Measurements from ENCODE around the gene TAX1BP3. TPM values are rescaled to one million over a fixed set of nuclear protein-coding genes. Genes with fewer than 3 reads are reported as not detected.

TAX1BP3 gene
- polyA plus RNA-seq, 3 donors: 97.1 to 123 (median 109) TPM

- DNase-seq: no peak
Measured at GRCh38 chr17:3663102-3664011, 5.0 kb downstream of the TAX1BP3 start.

GRCh38 chr17:3660311-3660891 lies 8.0 kb downstream of the TAX1BP3 start:
- DNase-seq: no peak

- DNase-seq: no peak
Measured at GRCh38 chr17:3659541-3660111, 8.8 kb downstream of the TAX1BP3 start.

DNA sequence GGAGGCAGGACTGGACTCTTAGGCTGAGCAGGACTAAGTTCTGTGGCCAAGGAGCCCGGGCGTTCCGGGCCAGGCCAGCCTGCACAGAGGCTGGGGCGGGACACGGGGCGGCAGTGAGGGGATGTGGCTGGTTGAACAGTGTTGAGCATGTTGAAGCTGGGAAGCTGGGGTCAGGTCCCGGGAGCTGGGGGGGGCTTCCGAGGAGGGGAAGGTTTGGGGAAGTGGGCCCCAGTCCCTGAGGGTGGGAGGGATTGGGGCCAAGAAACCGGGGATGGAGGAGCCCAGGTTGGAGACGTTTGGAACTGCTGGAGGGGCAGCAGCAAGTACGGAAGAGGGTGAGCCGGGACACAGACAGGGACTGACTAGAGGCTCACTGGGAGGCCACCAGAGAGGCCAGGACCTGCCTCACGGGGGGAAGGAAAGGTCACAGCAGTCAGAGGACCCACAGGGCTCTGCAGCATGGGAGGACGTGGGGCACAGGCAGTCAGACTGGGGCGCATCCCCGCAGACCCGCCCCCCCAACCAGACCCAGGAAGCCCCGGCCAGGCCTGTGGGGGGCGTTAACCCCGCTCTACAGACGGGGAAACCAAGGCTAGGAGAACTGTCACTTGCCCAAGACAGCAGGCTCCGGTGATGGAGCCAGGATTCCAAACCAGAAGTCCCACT lies 9.5 kb downstream of the TAX1BP3 start:
- no peak for DNase-seq

- DNase-seq: no peak
Measured at GRCh38 chr17:3657874-3658783, 10.2 kb downstream of the TAX1BP3 start.

- DNase-seq: no peak
Measured at GRCh38 chr17:3657588-3657869, 10.8 kb downstream of the TAX1BP3 start.

DNA sequence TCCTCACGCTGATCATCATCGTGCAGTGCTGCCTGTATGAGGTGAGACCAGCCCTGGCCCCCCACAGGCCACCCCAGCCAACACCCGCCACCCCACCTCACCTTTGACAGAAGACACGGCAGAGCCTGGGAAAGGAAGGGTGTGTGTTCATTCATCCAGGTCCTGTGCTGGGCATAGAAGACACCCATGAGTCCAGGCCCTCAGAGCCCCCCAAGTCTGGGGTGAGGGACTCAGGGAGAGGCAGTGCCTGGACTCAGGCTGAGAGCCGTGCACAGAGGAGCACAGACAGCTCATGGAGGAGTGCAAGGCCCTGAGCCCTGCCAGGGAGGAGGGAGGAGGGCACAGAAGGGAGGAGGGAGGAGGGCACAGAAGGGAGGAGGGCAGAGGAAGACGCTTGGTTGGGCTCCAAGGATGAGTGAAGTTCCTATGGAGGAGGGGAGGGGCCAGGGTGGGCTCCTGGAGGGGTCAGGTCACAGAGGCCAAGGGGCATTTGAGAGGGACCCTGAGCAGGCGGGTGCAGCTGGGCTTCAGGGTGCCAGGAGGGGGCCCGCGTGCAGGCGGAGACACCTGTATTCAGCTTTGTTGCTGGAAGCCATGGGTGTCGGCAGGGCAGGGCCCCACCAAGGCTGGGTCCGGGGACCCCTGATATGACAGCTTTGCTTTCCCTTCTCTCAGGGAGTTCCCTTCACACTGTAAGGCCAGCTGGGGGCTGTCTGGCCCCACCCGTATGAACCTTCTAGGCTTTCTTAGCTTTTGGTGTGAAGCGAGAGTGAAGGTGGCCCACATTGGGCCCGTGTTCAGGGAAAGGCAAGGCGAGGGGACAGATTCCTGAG lies 11.4 kb downstream of the TAX1BP3 start:
- no peak for DNase-seq

- no peak for DNase-seq
Measured at GRCh38 chr17:3656353-3656752, 12.0 kb downstream of the TAX1BP3 start.

DNA sequence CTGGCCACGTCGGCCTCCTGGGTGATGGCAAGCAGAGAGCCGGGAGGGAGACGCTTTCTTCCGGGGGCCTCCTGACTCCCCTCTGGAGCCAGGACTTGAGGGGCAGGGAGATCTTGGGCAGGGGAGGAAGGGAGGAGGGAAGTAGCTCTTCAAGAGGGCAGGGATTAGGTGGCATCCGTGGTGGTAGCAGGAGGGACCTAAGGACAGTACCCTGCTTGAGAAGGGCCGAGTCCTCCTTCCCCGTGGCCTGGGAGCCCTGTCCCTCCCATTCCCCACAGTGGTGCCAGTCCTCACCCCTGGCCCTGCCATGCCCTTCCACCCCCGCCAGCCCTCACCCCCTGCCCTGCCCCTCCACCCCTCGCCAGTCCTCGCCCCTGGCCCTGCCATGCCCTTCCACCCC lies 12.6 kb downstream of the TAX1BP3 start:
- no peak for DNase-seq

GRCh38 chr17:3647769-3648555 lies 20.4 kb downstream of the TAX1BP3 start:
- peak; percentile 47 for DNase-seq

GRCh38 chr17:3647251-3647650 lies 21.1 kb downstream of the TAX1BP3 start:
- DNase-seq: no peak

DNA sequence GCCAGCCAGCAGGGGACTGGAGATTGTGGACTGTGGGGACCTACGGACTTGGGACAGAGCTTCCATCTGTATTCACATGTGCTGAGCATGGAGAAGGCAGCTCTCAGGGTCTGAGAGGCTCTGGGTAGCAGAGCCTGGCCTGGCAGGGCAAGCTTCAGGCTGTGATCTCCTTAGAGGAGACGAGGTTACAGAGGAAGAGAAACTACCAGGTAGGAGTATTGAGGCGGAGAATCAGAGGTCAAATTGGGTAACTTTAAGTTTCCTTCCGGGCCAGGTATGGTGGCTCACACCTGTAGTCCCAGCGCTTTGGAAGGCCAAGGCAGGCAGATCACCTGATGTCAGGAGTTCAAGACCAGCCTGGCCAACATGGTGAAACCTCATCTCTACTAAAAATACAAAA lies 23.1 kb downstream of the TAX1BP3 start:
- no peak for DNase-seq

DNA sequence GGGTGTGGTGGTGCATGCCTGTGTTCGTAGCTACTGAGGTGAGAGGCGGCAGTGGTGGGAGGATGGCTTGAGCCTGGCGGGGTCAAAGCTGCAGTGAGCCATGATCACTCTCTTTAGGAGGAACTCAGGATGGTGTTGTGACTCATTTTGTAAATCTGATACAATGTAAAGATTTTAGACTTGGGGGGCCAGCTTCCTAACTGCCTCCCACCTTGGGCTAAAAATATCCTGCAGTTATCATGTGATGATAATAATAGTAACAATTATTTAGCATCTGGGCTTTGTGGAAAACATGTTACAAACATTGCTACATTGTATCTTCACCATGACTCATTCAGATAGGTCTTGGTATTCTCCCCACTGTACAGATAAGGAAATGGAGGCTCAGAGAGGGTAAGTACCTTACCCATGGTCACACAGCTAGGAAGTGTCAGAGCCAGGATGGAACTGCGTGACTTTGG lies 24.5 kb downstream of the TAX1BP3 start:
- no peak for DNase-seq

GRCh38 chr17:3641717-3642486 lies 26.5 kb downstream of the TAX1BP3 start:
- peak; percentile 31 for DNase-seq

DNA sequence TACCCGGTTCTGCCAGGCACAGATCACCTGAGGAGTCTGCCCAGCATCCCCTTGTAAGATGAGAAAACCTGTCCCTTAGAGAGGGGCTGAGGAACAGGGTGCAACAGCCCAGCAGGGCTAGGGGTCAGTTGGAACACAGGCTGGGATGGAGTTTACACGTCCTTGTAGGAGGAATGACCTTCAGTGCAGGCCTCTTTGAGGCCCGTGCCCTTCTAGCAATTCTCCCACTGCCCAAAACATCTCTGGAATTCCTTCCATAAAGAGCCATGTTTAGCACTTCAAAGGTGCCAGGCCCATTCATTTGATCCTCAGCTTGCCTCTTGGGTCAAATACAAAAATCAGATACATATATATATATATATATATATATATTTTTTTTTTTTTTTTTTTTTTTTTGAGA lies 27.4 kb downstream of the TAX1BP3 start:
- DNase-seq: no peak

GRCh38 chr17:3639981-3640596 lies 28.3 kb downstream of the TAX1BP3 start:
- no peak for DNase-seq

- DNase-seq: no peak
Measured at GRCh38 chr17:3636908-3637373, 31.4 kb downstream of the TAX1BP3 start.

GRCh38 chr17:3636154-3636907 lies 32.0 kb downstream of the TAX1BP3 start, which contains the start of the genes CTNS and SHPK:
TSS of gene CTNS (plus strand) at chr17:3636760. CDS start at chr17:3640207, 3,447 bp downstream.
TSS of gene SHPK (minus strand) at chr17:3636250. CDS start at chr17:3636219, 31 bp downstream.
- peak; percentile 97 for DNase-seq
